SU-DHL-6 (cell line): Measurements from ENCODE around the gene PRXL2A.

Experiments used
- H2AFZ ChIP-seq: fragments of 200-600 bp; sonication (generic); 2 replicates; pipeline ENCODE4 v1.6.1; 2014; ENCODE audit warnings: low read depth, mild to moderate bottlenecking, moderate library complexity, mixed read lengths, antibody characterized with exemption, low read length; ENCODE audit not compliant: severe bottlenecking
- H3F3A ChIP-seq: fragments of 200-600 bp; shearing (Covaris generic); 2 replicates; pipeline ENCODE4 v1.6.0; 2016; ENCODE audit warnings: antibody characterized with exemption, mild to moderate bottlenecking; ENCODE audit not compliant: insufficient read depth
- H3K27ac ChIP-seq: fragments of 200-600 bp; sonication (generic); 2 replicates; pipeline ENCODE4 v1.5.1; 2016; ENCODE audit warnings: low read depth, mild to moderate bottlenecking, low read length, moderate library complexity, mixed read lengths
- H3K27me3 ChIP-seq: fragments of 200-600 bp; sonication (generic), shearing (Covaris generic); 2 replicates; pipeline ENCODE4 v1.6.0; 2014; ENCODE audit warnings: mild to moderate bottlenecking, low read length
- H3K36me3 ChIP-seq: fragments of 200-600 bp; sonication (generic); 2 replicates; pipeline ENCODE4 v1.6.1; 2014; ENCODE audit warnings: mild to moderate bottlenecking, low read length, mixed read lengths
- H3K4me2 ChIP-seq: fragments of 300-600, 200-600 bp; shearing (Covaris generic), sonication (generic); 2 replicates; pipeline ENCODE4 v1.6.0; 2014; ENCODE audit warnings: low read length, low read depth, mild to moderate bottlenecking; ENCODE audit not compliant: poor library complexity, severe bottlenecking
- H3K4me3 ChIP-seq: fragments of 200-600 bp; sonication (generic); 2 replicates; pipeline ENCODE4 v1.5.1; 2014; ENCODE audit warnings: antibody characterized with exemption, low read length, mild to moderate bottlenecking, mixed read lengths; ENCODE audit not compliant: insufficient read depth, poor library complexity, severe bottlenecking
- H3K79me2 ChIP-seq: fragments of 200-600 bp; sonication (generic); 2 replicates; pipeline ENCODE4 v1.6.1; 2014; ENCODE audit warnings: mild to moderate bottlenecking, low read length, moderate library complexity; ENCODE audit not compliant: insufficient read depth
- H3K9ac ChIP-seq: fragments of 200-600 bp; sonication (generic); 2 replicates; pipeline ENCODE4 v1.7.0; 2014; ENCODE audit warnings: mild to moderate bottlenecking, low read length
- H3K9me2 ChIP-seq: fragments of 200-600 bp; sonication (generic); replicated peaks from 2 replicates; pipeline ENCODE4 v1.6.1; 2014; ENCODE audit warnings: low read length; ENCODE audit not compliant: insufficient read depth
- H3K9me3 ChIP-seq: fragments of 200-600 bp; sonication (generic); 2 replicates; pipeline ENCODE4 v1.6.1; 2014; ENCODE audit warnings: low read length, mixed read lengths; ENCODE audit not compliant: insufficient read depth
- H4K20me1 ChIP-seq: fragments of 200-600 bp; sonication (generic); 2 replicates; pipeline ENCODE4 v1.6.1; 2014; ENCODE audit warnings: low read depth, mild to moderate bottlenecking, antibody characterized with exemption, low read length, moderate library complexity, mixed read lengths
- CTCF ChIP-seq: fragments of 200-600 bp; sonication (generic); IDR thresholded peaks from one replicate; pipeline ENCODE4 v1.5.1; 2017; ENCODE audit warnings: antibody characterized with exemption, mild to moderate bottlenecking, low read length, moderate library complexity; ENCODE audit not compliant: insufficient read depth, poor library complexity, severe bottlenecking
- EZH2phosphoT487 ChIP-seq: fragments of 200-600 bp; sonication (generic), shearing (Covaris generic); conservative IDR thresholded peaks from 2 replicates; pipeline ENCODE4 v1.6.1; 2018; ENCODE audit warnings: mild to moderate bottlenecking, antibody characterized with exemption, low read length, moderate library complexity, mixed read lengths

Gene PRXL2A

DNA sequence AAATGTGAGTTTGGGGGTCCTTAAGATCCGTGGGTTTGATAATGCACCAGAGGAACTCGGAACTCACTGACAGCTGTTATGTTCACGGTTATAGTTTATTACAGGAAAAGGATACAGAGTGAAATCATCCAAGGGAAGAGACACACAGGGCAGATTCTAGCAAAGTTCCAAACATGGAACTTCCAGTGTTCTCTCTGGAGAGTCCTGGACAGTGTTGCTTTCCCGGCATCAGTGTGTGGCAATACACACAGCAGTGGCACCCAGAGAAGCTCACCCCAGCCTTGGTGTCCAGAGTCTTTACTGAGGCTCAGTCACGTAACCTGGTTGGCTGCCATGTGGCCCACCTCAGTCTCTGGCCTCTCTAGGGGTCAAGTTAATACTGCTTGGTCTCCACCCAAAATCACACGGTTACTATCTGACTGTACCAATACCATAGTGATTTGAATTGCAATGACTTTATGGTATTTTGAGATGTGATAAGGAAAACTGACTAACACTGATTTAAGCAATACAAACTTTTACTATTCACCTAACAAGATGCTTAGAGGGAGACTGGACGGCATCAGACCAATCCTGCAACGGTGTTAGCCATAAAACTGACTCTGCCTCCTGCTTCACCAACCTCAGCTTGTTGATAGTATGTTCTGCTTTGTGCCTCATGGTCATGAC is 8.1 kb upstream of the PRXL2A start:
- H3K4me2 ChIP-seq: no peak overlapping the region
- H3K9ac ChIP-seq: no peak overlapping the region
- no peak overlapping the region for H3K4me3 ChIP-seq
- no peaks in the 10 kb centered on the region for H4K20me1 ChIP-seq
- H3K27me3 ChIP-seq: no peaks in the 10 kb centered on the region
- no peak overlapping the region for H3K27ac ChIP-seq
- no peaks in the 10 kb centered on the region for H3F3A ChIP-seq
- no peaks in the 10 kb centered on the region for H3K9me3 ChIP-seq
- TF ChIP-seq EZH2phosphoT487: no peak
- TF ChIP-seq CTCF: no peak
- H3K79me2 ChIP-seq: no peaks in the 10 kb centered on the region
- H3K36me3 ChIP-seq: no peaks in the 10 kb centered on the region
- no peaks in the 10 kb centered on the region for H3K9me2 ChIP-seq
- no peak overlapping the region for H2AFZ ChIP-seq

DNA sequence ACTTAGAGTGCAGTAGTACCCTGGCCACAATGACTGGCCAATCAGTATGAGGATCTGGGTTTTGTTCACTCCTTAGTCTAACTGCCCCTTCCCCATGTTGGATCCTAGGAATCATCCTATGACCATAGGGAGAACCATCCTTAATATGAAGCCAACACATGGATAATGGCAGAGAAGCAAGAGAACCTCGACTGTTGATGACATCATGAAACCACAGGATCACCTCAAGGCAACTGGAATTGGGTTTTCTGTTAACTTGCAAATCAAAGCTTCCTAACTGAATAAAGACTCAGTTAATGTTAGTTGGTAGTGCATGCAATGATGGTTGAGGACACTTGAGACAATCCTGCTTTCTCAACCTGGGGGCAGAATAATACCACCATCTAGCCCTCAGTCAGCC is 3.3 kb upstream of the PRXL2A start:
- H3K4me2 ChIP-seq: no peak overlapping the region
- H3K27ac ChIP-seq: no peak overlapping the region
- no peaks in the 10 kb centered on the region for H3K9me3 ChIP-seq
- TF ChIP-seq CTCF: no peak
- TF ChIP-seq EZH2phosphoT487: no peak
- no peaks in the 10 kb centered on the region for H4K20me1 ChIP-seq
- no peaks in the 10 kb centered on the region for H3K79me2 ChIP-seq
- H3K27me3 ChIP-seq: no peaks in the 10 kb centered on the region
- H3K9ac ChIP-seq: no peak overlapping the region
- H3K4me3 ChIP-seq: no peak overlapping the region
- H3K9me2 ChIP-seq: no peaks in the 10 kb centered on the region
- H2AFZ ChIP-seq: no peak overlapping the region
- H3K36me3 ChIP-seq: no peaks in the 10 kb centered on the region
- H3F3A ChIP-seq: no peaks in the 10 kb centered on the region

GRCh38 chr10:80405626-80406025 is 2.7 kb upstream of the PRXL2A start:
- Histone ChIP-seq H3K4me3 (no peak overlapping the region), H3F3A (no peaks in the 10 kb centered on the region), H3K79me2 (no peaks in the 10 kb centered on the region), H2AFZ (no peak overlapping the region), H3K36me3 (no peaks in the 10 kb centered on the region), H4K20me1 (no peaks in the 10 kb centered on the region), H3K9me3 (no peaks in the 10 kb centered on the region), H3K9me2 (no peaks in the 10 kb centered on the region), H3K9ac (no peak overlapping the region), H3K27ac (no peak overlapping the region), H3K4me2 (no peak overlapping the region), H3K27me3 (no peaks in the 10 kb centered on the region)
- TF ChIP-seq CTCF: no peak
- TF ChIP-seq EZH2phosphoT487: no peak
